Keratinocyte (primary cell): ENCODE measurements around the gene DNAAF5. TPM values are rescaled to one million over a fixed set of nuclear protein-coding genes. Genes with fewer than 3 reads are reported as not detected.

ENCODE experiments used
- DNase-seq: peaks from one replicate; pipeline ENCODE4 v3.0.0-alpha.2; 2011; ENCODE audit warnings: low read depth, missing footprints, low spot score
- FAIRE-seq: peaks from 2 replicates; lab custom pipeline; 2011; peaks lifted over from hg19 to GRCh38; lab: Jason Lieb, UNC
- H2AFZ ChIP-seq: 2 replicates; pipeline ENCODE4 v1.6.0; 2012; ENCODE audit warnings: low read length, control low read depth, inconsistent platforms; ENCODE audit not compliant: control insufficient read depth
- H3K27ac ChIP-seq: 2 replicates; pipeline ENCODE4 v1.5.1; 2011; ENCODE audit warnings: low read length; ENCODE audit not compliant: control insufficient read depth, insufficient read depth
- H3K27me3 ChIP-seq: 3 replicates; pipeline ENCODE4 v1.6.0; 2011; ENCODE audit warnings: low read length; ENCODE audit not compliant: control insufficient read depth, insufficient read depth; ENCODE audit errors: extremely low read depth
- H3K36me3 ChIP-seq, 2 experiments: 2 replicates in 1 of 2; 3 replicates in 1 of 2; pipeline ENCODE4 v1.5.1; 2011; ENCODE audit warnings: low read length in 2 of 2, mild to moderate bottlenecking in 1 of 2; ENCODE audit not compliant: control insufficient read depth in 2 of 2, insufficient read depth in 2 of 2; ENCODE audit errors: extremely low read depth in 1 of 2
- H3K4me1 ChIP-seq: 3 replicates; pipeline ENCODE4 v1.5.1; 2011; ENCODE audit warnings: low read length; ENCODE audit not compliant: control insufficient read depth, insufficient read depth; ENCODE audit errors: extremely low read depth
- H3K4me2 ChIP-seq: 3 replicates; pipeline ENCODE4 v1.6.0; 2011; ENCODE audit warnings: low read depth, low read length; ENCODE audit not compliant: control insufficient read depth, insufficient read depth; ENCODE audit errors: extremely low read depth
- H3K4me3 ChIP-seq, 3 experiments: fragments of 200-600 bp in 1 of 3; sonication (generic) in 1 of 3; 2 replicates in 2 of 3; 3 replicates in 1 of 3; pipeline ENCODE4 v1.5.1; 2011 to 2016; ENCODE audit warnings: low read length in 3 of 3, mild to moderate bottlenecking in 3 of 3, control low read depth in 2 of 3, inconsistent platforms in 1 of 3, low read depth in 1 of 3, mixed read lengths in 1 of 3, mixed run types in 1 of 3, moderate library complexity in 1 of 3; ENCODE audit not compliant: control insufficient read depth in 2 of 3, insufficient read depth in 2 of 3; ENCODE audit errors: extremely low read depth in 1 of 3
- H3K79me2 ChIP-seq: 2 replicates; pipeline ENCODE4 v1.6.0; 2012; ENCODE audit warnings: low read length; ENCODE audit not compliant: control insufficient read depth, insufficient read depth
- H3K9ac ChIP-seq: 3 replicates; pipeline ENCODE4 v1.6.0; 2011; ENCODE audit warnings: low read length; ENCODE audit not compliant: control insufficient read depth, insufficient read depth; ENCODE audit errors: extremely low read depth
- H3K9me1 ChIP-seq: 3 replicates; pipeline ENCODE4 v1.6.0; 2011; ENCODE audit warnings: low read length; ENCODE audit not compliant: control insufficient read depth, insufficient read depth; ENCODE audit errors: extremely low read depth
- H3K9me3 ChIP-seq: 2 replicates; pipeline ENCODE4 v1.5.1; 2012; ENCODE audit warnings: low read depth, low read length; ENCODE audit not compliant: control insufficient read depth
- H4K20me1 ChIP-seq: 3 replicates; pipeline ENCODE4 v1.6.0; 2011; ENCODE audit warnings: low read length; ENCODE audit not compliant: control insufficient read depth, insufficient read depth; ENCODE audit errors: extremely low read depth
- CTCF ChIP-seq, 3 experiments: IDR thresholded peaks in 1 of 3; conservative IDR thresholded peaks in 1 of 3; optimal IDR thresholded peaks in 1 of 3; 2 replicates in 2 of 3; 3 replicates in 1 of 3; pipeline versions ENCODE3 to v1.5.1; 2011; ENCODE audit warnings: low read length in 3 of 3, mild to moderate bottlenecking in 3 of 3, moderate library complexity in 2 of 3, control low read depth in 1 of 3, inconsistent platforms in 1 of 3; ENCODE audit not compliant: insufficient read depth in 2 of 3; ENCODE audit errors: extremely low read depth in 1 of 3
- EZH2 ChIP-seq: IDR thresholded peaks from one replicate; pipeline ENCODE4 v1.6.1; 2012; ENCODE audit warnings: inconsistent platforms, mild to moderate bottlenecking, low read length, moderate library complexity
- dilution Hi-C: fragments of 300-500 bp; cut with MboI; formaldehyde crosslinking; loops from one replicate; pipeline ENCODE4 v1.7.0; 2020; ENCODE audit warnings: low sequenced_read_pairs; ENCODE audit not compliant: extremely low pct_ligation_motif_present
- polyA plus RNA-seq, 5 experiments: library from polyadenylated mRNA; depleted of rRNA in 3 of 5; stranded (reverse) in 3 of 5; stranded (forward) in 1 of 5; unstranded in 1 of 5; fragments of >200 nt; gene quantifications; 1 replicate in 1 of 5; 2 replicates in 3 of 5; 3 replicates in 1 of 5; pipeline versions ENCODE4 v1.2.1 to v1.2.3, GENCODE V29; 2011 to 2012; ENCODE audit warnings: missing spikeins in 2 of 5, low read depth in 1 of 5, low replicate concordance in 1 of 5

DNAAF5 gene
- polyA plus RNA-seq, 1 donor (not counting 4 experiments of a cell fraction or from before 2014, with no cell fraction given), result 16.3 TPM

GRCh38 chr7:713488-714230, 12.8 kb upstream of the DNAAF5 start:
- Histone ChIP-seq H3K4me2 (no peak overlapping the region), H3K36me3 (peaks cover 1 to 2% of the 10 kb centered on the region in 2 experiments), H3K4me3 (no peak overlapping the region), H3K9ac (no peak overlapping the region), H3K4me1 (no peaks in the 10 kb centered on the region), H3K9me3 (no peaks in the 10 kb centered on the region), H3K27me3 (peaks cover 5% of the 10 kb centered on the region), H3K79me2 (no peaks in the 10 kb centered on the region), H3K9me1 (no peaks in the 10 kb centered on the region), H2AFZ (no peak overlapping the region), H3K27ac (no peak overlapping the region), H4K20me1 (peaks cover 3% of the 10 kb centered on the region)
- DNase-seq, result no peak
- dilution Hi-C loops, result no loop called here
- no peak for TF ChIP-seq EZH2
- no peak for TF ChIP-seq CTCF (optimal IDR thresholded peaks at IDR 0.05 in 1 of 3, IDR thresholded peaks at IDR 0.05 in 1 of 3, conservative IDR thresholded peaks at IDR 0.05 in 1 of 3; ENCODE audit: extremely low read depth in 1 of 3, insufficient read depth in 2 of 3, low read length in 3 of 3)
- no peak for FAIRE-seq

- Histone ChIP-seq H3K4me3 (no peak overlapping the region), H3K27ac (no peak overlapping the region), H2AFZ (no peak overlapping the region), H3K27me3 (peaks cover 5% of the 10 kb centered on the region), H3K9ac (no peak overlapping the region), H3K4me1 (no peaks in the 10 kb centered on the region), H4K20me1 (peaks cover 3% of the 10 kb centered on the region), H3K79me2 (no peaks in the 10 kb centered on the region), H3K9me3 (no peaks in the 10 kb centered on the region), H3K36me3 (peaks cover 1 to 2% of the 10 kb centered on the region in 2 experiments), H3K4me2 (no peak overlapping the region), H3K9me1 (no peaks in the 10 kb centered on the region)
- FAIRE-seq, result no peak
- no peak for TF ChIP-seq CTCF (optimal IDR thresholded peaks at IDR 0.05 in 1 of 3, IDR thresholded peaks at IDR 0.05 in 1 of 3, conservative IDR thresholded peaks at IDR 0.05 in 1 of 3; ENCODE audit: extremely low read depth in 1 of 3, insufficient read depth in 2 of 3, low read length in 3 of 3)
- TF ChIP-seq EZH2, result no peak
- dilution Hi-C loops, result no loop called here
- no peak for DNase-seq
Observed at GRCh38 chr7:714251-714671, 12.2 kb upstream of the DNAAF5 start.
